ENCODE results near the gene CYSTM1.

DNA sequence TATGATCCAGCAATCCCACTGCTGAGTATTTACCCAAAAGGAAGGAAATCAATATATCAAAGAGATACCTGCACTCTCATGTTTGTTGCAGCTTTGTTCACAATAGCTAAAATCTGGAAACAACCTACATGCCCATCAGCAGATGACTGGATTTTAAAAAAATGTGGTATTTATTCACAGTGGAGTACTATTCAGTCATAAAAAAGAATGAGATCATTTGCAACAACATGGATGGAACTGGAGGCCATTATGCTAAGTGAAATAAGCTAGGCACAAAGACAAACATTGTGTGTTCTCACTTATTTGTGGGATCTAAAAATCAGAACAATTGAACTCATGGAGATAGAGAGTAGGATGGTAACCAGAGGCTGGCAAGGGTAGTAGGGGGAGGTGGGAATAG, 33.1 kb downstream of the CYSTM1 start:
- no peak for TF ChIP-seq POLR2A (IDR thresholded peaks at IDR 0.05)
- TF ChIP-seq, protein P1, sequence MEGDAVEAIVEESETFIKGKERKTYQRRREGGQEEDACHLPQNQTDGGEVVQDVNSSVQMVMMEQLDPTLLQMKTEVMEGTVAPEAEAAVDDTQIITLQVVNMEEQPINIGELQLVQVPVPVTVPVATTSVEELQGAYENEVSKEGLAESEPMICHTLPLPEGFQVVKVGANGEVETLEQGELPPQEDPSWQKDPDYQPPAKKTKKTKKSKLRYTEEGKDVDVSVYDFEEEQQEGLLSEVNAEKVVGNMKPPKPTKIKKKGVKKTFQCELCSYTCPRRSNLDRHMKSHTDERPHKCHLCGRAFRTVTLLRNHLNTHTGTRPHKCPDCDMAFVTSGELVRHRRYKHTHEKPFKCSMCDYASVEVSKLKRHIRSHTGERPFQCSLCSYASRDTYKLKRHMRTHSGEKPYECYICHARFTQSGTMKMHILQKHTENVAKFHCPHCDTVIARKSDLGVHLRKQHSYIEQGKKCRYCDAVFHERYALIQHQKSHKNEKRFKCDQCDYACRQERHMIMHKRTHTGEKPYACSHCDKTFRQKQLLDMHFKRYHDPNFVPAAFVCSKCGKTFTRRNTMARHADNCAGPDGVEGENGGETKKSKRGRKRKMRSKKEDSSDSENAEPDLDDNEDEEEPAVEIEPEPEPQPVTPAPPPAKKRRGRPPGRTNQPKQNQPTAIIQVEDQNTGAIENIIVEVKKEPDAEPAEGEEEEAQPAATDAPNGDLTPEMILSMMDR (IDR thresholded peaks at IDR 0.05) = no peak
